ENCODE data around the gene SURF4. TPM values are rescaled to one million over a fixed set of nuclear protein-coding genes. Genes with fewer than 3 reads are reported as not detected.

Gene SURF4
- total RNA-seq, 1 donor: 392 TPM

DNA sequence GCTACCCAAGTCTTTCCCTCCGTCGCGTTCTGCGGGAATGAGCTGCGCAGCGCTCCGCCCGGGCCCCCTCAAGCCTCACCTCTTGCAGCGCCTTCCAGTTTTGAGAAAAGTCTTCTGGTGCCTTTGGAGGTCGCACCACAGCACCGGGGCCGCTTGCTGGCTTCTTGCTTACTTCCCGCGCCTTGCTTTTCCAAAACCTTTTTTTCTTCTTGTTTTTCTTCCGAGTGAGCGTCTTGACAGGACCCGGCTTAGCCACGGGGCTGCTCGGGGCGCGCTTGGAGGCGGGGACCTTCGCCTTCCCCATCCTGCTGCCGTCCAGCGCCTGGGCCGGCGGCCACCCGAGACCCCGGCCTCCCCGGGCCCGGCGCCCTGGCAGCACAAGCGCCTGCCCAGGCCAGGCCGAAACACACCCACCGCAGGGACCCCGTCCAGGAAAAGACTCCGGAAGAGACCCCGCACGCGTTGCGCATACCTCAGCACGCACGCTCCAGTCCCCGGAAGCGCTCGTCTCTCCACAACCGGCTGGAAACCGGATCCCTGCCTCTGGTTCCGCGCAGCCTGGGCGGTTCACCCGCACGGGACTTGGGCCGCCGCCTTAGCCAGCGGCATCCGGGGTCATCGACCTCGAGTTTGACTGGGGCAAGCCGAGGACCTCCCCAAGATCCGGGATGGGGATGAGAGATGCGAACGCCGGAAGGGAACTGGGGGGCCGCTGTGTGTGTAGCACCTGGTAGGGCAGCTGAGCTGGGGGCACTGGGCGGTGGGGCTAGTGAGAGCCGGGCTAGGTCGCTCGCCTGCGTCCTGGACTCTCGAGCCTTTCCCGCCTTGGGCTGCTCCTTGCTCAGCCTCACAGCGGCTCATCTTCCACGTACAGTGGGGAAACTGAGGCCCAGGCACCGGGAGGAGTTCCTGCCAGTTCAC is 41.9 kb upstream of the SURF4 start, which contains the start of gene REXO4:
Gene REXO4 (minus strand): TSS at position 470 of the 921 bp plus-strand sequence. CDS start 166 bp downstream, at position 304.
- H3K27ac ChIP-seq (ENCODE audit: low read depth, low read length): peak within 1 kb of the TSS; percentile 72
- H3K4me1 ChIP-seq (ENCODE audit: insufficient read depth, low read length): peaks cover 9% of the 10 kb centered on the region
- peaks cover 15% of the 10 kb centered on the region for H3K36me3 ChIP-seq (ENCODE audit: insufficient read depth, low read length)
- H4K20me1 ChIP-seq (ENCODE audit: insufficient read depth, low read length): peaks cover 6% of the 10 kb centered on the region
- peaks cover 44% of the 10 kb centered on the region for H3K79me2 ChIP-seq (ENCODE audit: insufficient read depth, low read length)
- peak within 1 kb of the TSS; percentile 98 for H2AFZ ChIP-seq (ENCODE audit: low read length)
- H3K4me3 ChIP-seq (ENCODE audit: insufficient read depth, low read length): peak within 1 kb of the TSS; percentile 89
- H3K9me3 ChIP-seq (ENCODE audit: low read depth, low read length): no peaks in the 10 kb centered on the region
- peaks cover 2% of the 10 kb centered on the region for H3K27me3 ChIP-seq (ENCODE audit: insufficient read depth, low read length)
- DNase-seq (ENCODE audit: insufficient read length, low spot score, missing footprints): peak; percentile 97
- TF ChIP-seq, protein P1, sequence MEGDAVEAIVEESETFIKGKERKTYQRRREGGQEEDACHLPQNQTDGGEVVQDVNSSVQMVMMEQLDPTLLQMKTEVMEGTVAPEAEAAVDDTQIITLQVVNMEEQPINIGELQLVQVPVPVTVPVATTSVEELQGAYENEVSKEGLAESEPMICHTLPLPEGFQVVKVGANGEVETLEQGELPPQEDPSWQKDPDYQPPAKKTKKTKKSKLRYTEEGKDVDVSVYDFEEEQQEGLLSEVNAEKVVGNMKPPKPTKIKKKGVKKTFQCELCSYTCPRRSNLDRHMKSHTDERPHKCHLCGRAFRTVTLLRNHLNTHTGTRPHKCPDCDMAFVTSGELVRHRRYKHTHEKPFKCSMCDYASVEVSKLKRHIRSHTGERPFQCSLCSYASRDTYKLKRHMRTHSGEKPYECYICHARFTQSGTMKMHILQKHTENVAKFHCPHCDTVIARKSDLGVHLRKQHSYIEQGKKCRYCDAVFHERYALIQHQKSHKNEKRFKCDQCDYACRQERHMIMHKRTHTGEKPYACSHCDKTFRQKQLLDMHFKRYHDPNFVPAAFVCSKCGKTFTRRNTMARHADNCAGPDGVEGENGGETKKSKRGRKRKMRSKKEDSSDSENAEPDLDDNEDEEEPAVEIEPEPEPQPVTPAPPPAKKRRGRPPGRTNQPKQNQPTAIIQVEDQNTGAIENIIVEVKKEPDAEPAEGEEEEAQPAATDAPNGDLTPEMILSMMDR (IDR thresholded peaks at IDR 0.05; ENCODE audit: extremely low read depth, low read depth, low read length): no peak
- peak within 1 kb of the TSS; percentile 92 for H3K4me2 ChIP-seq (ENCODE audit: insufficient read depth, low read length)

DNA sequence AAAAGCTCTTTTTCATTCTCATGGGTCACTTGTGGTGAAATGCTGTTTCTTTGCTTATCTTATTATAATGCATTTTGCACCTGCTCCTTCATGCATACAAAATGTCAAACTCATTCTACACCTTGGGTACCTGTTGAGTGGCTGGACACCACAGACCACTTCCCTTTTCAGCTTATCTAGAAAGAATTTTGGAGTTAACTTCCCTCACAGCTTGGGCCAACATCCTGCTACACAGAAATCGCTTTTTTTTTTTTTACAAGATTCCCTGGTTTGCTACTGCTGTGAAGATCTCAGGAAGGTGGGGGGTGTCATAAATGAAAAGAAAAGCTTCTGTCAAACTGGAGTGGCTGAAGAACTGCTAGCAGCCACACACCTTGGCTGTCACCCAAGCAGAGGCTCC is 39.3 kb upstream of the SURF4 start:
- Histone ChIP-seq H4K20me1 (ENCODE audit: insufficient read depth, low read length) (peaks cover 9% of the 10 kb centered on the region), H3K36me3 (ENCODE audit: insufficient read depth, low read length) (peaks cover 36% of the 10 kb centered on the region), H3K4me3 (ENCODE audit: insufficient read depth, low read length) (no peak overlapping the region), H3K4me1 (ENCODE audit: insufficient read depth, low read length) (peaks cover 9% of the 10 kb centered on the region), H3K27ac (ENCODE audit: low read depth, low read length) (no peak overlapping the region), H3K79me2 (ENCODE audit: insufficient read depth, low read length) (peaks cover 52% of the 10 kb centered on the region), H3K27me3 (ENCODE audit: insufficient read depth, low read length) (no peaks in the 10 kb centered on the region), H3K4me2 (ENCODE audit: insufficient read depth, low read length) (no peak overlapping the region), H3K9me3 (ENCODE audit: low read depth, low read length) (no peaks in the 10 kb centered on the region), H2AFZ (ENCODE audit: low read length) (no peak overlapping the region)
- no peak for DNase-seq (ENCODE audit: insufficient read length, low spot score, missing footprints)
- TF ChIP-seq, protein P1 (IDR thresholded peaks at IDR 0.05; ENCODE audit: extremely low read depth, low read depth, low read length): no peak

DNA sequence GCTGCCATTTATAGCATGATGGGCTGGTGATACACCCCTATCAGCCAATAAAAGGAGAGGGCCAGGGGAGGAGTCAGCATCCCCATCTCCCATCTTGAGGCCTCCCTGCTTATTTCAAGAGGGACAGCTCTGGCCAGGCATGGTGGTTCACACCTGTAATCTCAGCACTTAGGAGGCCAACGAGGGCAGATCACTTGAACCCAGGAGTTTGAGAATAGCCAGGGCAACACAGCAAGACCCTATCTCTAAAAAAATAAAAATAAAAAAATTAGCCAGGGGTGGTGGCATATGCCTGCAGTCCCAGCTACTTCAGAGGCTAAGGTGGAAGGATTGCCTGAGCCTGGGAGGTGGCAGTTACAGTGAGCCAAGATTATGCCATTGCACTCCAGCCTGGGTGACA is 32.2 kb upstream of the SURF4 start:
- no peak overlapping the region for H3K27ac ChIP-seq (ENCODE audit: low read depth, low read length)
- no peak overlapping the region for H2AFZ ChIP-seq (ENCODE audit: low read length)
- no peaks in the 10 kb centered on the region for H3K9me3 ChIP-seq (ENCODE audit: low read depth, low read length)
- H3K36me3 ChIP-seq (ENCODE audit: insufficient read depth, low read length): peaks cover 43% of the 10 kb centered on the region
- H4K20me1 ChIP-seq (ENCODE audit: insufficient read depth, low read length): peaks cover 13% of the 10 kb centered on the region
- H3K4me1 ChIP-seq (ENCODE audit: insufficient read depth, low read length): peaks cover 10% of the 10 kb centered on the region
- no peak overlapping the region for H3K4me2 ChIP-seq (ENCODE audit: insufficient read depth, low read length)
- H3K79me2 ChIP-seq (ENCODE audit: insufficient read depth, low read length): peaks cover 8% of the 10 kb centered on the region
- TF ChIP-seq, protein P1 (IDR thresholded peaks at IDR 0.05; ENCODE audit: extremely low read depth, low read depth, low read length): no peak
- DNase-seq (ENCODE audit: insufficient read length, low spot score, missing footprints): no peak
- H3K4me3 ChIP-seq (ENCODE audit: insufficient read depth, low read length): no peak overlapping the region
- no peaks in the 10 kb centered on the region for H3K27me3 ChIP-seq (ENCODE audit: insufficient read depth, low read length)

Data from osteoblast (primary cell).